H1 (cell line): Measurements from ENCODE around the gene CSNK1G2. TPM values are rescaled to one million over a fixed set of nuclear protein-coding genes. Genes with fewer than 3 reads are reported as not detected.

ENCODE experiments used
- CTCF ChIA-PET: fragments of 300-600 bp; sonication (Branson Sonifier 250); formaldehyde crosslinking; loops from one replicate; lab custom pipeline; 2021; ENCODE audit not compliant: partially characterized antibody; lab: Charles Lee
- POLR2A ChIA-PET: fragments of 300-600 bp; sonication (Branson Sonifier 250); formaldehyde crosslinking; loops from one replicate; lab custom pipeline; 2021; ENCODE audit warnings: inconsistent platforms; ENCODE audit not compliant: partially characterized antibody; lab: Charles Lee
- DNase-seq, 2 experiments: peaks; one replicate each; pipeline versions ENCODE4 v3.0.0 to v3.0.0-alpha.2; 2010 to 2022; ENCODE audit warnings: low spot score in 2 of 2, low read depth in 1 of 2, mixed read lengths in 1 of 2
- FAIRE-seq: peaks from 2 replicates; lab custom pipeline; 2011; peaks lifted over from hg19 to GRCh38; lab: Jason Lieb, UNC
- H2AFZ ChIP-seq: 2 replicates; pipeline ENCODE4 v1.8.1; 2012; ENCODE audit warnings: low read length, inconsistent platforms
- H2AK5ac ChIP-seq: 2 replicates; pipeline ENCODE4 v1.6.1; 2013; ENCODE audit warnings: low read depth, low read length
- H2BK120ac ChIP-seq: replicated peaks from 2 replicates; pipeline ENCODE3; 2013; ENCODE audit warnings: low read depth, low read length, inconsistent platforms
- H2BK12ac ChIP-seq: 2 replicates; pipeline ENCODE4 v1.6.1; 2013; ENCODE audit warnings: low read depth, low read length
- H2BK15ac ChIP-seq: 2 replicates; pipeline ENCODE4 v1.6.1; 2013; ENCODE audit warnings: low read length
- H2BK20ac ChIP-seq: 2 replicates; pipeline ENCODE4 v1.6.1; 2013; ENCODE audit warnings: low read length
- H2BK5ac ChIP-seq: 2 replicates; pipeline ENCODE4 v1.6.1; 2013; ENCODE audit warnings: low read depth, low read length
- H3K14ac ChIP-seq: 2 replicates; pipeline ENCODE4 v1.6.1; 2013; ENCODE audit warnings: inconsistent platforms; ENCODE audit not compliant: insufficient read length
- H3K18ac ChIP-seq: 2 replicates; pipeline ENCODE4 v1.6.1; 2013; ENCODE audit warnings: low read length; ENCODE audit errors: extremely low read depth
- H3K23ac ChIP-seq: 2 replicates; pipeline ENCODE4 v1.6.1; 2013; ENCODE audit warnings: inconsistent platforms; ENCODE audit not compliant: insufficient read length
- H3K23me2 ChIP-seq: 2 replicates; pipeline ENCODE4 v1.6.1; 2013; ENCODE audit warnings: low read depth, low read length
- H3K27ac ChIP-seq: 2 replicates; pipeline ENCODE4 v1.6.1; 2011; ENCODE audit warnings: low read depth, low read length, inconsistent platforms
- H3K27me3 ChIP-seq, 4 experiments: replicated peaks in 1 of 4; 1 replicate in 1 of 4; 2 replicates in 3 of 4; pipeline versions ENCODE4 v1.6.1 to v1.8.1; 2011 to 2013; ENCODE audit warnings: low read length in 3 of 4, mild to moderate bottlenecking in 3 of 4, inconsistent platforms in 2 of 4, mixed read lengths in 2 of 4, moderate library complexity in 1 of 4; ENCODE audit not compliant: control insufficient read depth in 3 of 4, insufficient read depth in 3 of 4; ENCODE audit errors: extremely low read depth in 1 of 4
- H3K36me3 ChIP-seq, 4 experiments: 2 replicates each; pipeline versions ENCODE4 v1.6.1 to v1.8.1; 2011 to 2013; ENCODE audit warnings: mild to moderate bottlenecking in 4 of 4, low read length in 3 of 4, moderate library complexity in 2 of 4, control low read depth in 1 of 4, inconsistent platforms in 1 of 4; ENCODE audit not compliant: insufficient read depth in 4 of 4, control insufficient read depth in 2 of 4
- H3K4ac ChIP-seq: replicated peaks from 2 replicates; pipeline ENCODE3; 2013; ENCODE audit warnings: low read length, low read depth, mixed read lengths, inconsistent platforms; ENCODE audit not compliant: insufficient read length
- H3K4me1 ChIP-seq, 4 experiments: replicated peaks in 1 of 4; 1 replicate in 1 of 4; 2 replicates in 3 of 4; pipeline versions ENCODE4 v1.6.1 to v1.8.1; 2011 to 2013; ENCODE audit warnings: low read length in 3 of 4, inconsistent platforms in 2 of 4, mixed read lengths in 1 of 4; ENCODE audit not compliant: insufficient read depth in 4 of 4, control insufficient read depth in 3 of 4
- H3K4me2 ChIP-seq, 2 experiments: 2 replicates each; pipeline versions ENCODE4 v1.6.1 to v1.8.1; 2011 to 2013; ENCODE audit warnings: low read depth in 2 of 2, low read length in 2 of 2, control low read depth in 1 of 2, inconsistent platforms in 1 of 2, mild to moderate bottlenecking in 1 of 2; ENCODE audit not compliant: insufficient read depth in 1 of 2
- H3K4me3 ChIP-seq, 4 experiments: fragments of 200-600, 300-600 bp in 1 of 4; sonication (generic), shearing (Covaris generic), sonication (Bioruptor Twin) in 1 of 4; 2 replicates each; pipeline versions ENCODE4 v1.5.1 to v1.8.1; 2011 to 2016; ENCODE audit warnings: low read length in 4 of 4, low read depth in 3 of 4, control low read depth in 2 of 4, inconsistent platforms in 2 of 4, mild to moderate bottlenecking in 2 of 4, mixed read lengths in 1 of 4, moderate library complexity in 1 of 4; ENCODE audit not compliant: insufficient read depth in 2 of 4; ENCODE audit errors: extremely low read depth in 1 of 4
- H3K56ac ChIP-seq: replicated peaks from 2 replicates; pipeline ENCODE3; 2013; ENCODE audit warnings: low read depth, mild to moderate bottlenecking, mixed read lengths, low read length, inconsistent platforms; ENCODE audit not compliant: insufficient read length
- H3K79me1 ChIP-seq: 2 replicates; pipeline ENCODE4 v1.6.1; 2013; ENCODE audit warnings: low read depth, low read length, control low read depth
- H3K79me2 ChIP-seq, 2 experiments: 2 replicates each; pipeline versions ENCODE4 v1.6.1 to v1.8.1; 2012 to 2013; ENCODE audit warnings: low read length in 2 of 2, mild to moderate bottlenecking in 2 of 2, inconsistent platforms in 1 of 2; ENCODE audit not compliant: insufficient read depth in 2 of 2, control insufficient read depth in 1 of 2
- H3K9ac ChIP-seq, 4 experiments: replicated peaks in 1 of 4; 1 replicate in 1 of 4; 2 replicates in 3 of 4; pipeline versions ENCODE4 v1.6.1 to v1.8.1; 2011 to 2013; ENCODE audit warnings: low read depth in 3 of 4, low read length in 3 of 4, control low read depth in 2 of 4, mild to moderate bottlenecking in 2 of 4, moderate library complexity in 2 of 4, inconsistent platforms in 1 of 4; ENCODE audit errors: extremely low read depth in 1 of 4
- H3K9me3 ChIP-seq, 2 experiments: 2 replicates each; pipeline versions ENCODE4 v1.6.1 to v1.8.1; 2012 to 2013; ENCODE audit warnings: mild to moderate bottlenecking in 2 of 2, moderate library complexity in 2 of 2, control low read depth in 1 of 2, inconsistent platforms in 1 of 2, low read depth in 1 of 2, low read length in 1 of 2, mixed read lengths in 1 of 2; ENCODE audit not compliant: insufficient read depth in 2 of 2
- H4K20me1 ChIP-seq, 2 experiments: replicated peaks in 1 of 2; 2 replicates each; pipeline versions ENCODE3 to v1.8.1; 2011 to 2013; ENCODE audit warnings: inconsistent platforms in 2 of 2, low read length in 2 of 2, mild to moderate bottlenecking in 1 of 2; ENCODE audit not compliant: insufficient read depth in 2 of 2, control insufficient read depth in 1 of 2
- H4K5ac ChIP-seq: 2 replicates; pipeline ENCODE4 v1.6.1; 2013; ENCODE audit warnings: low read length, low read depth, mixed read lengths, inconsistent platforms; ENCODE audit not compliant: insufficient read length
- H4K8ac ChIP-seq: 2 replicates; pipeline ENCODE4 v1.8.0; 2013; ENCODE audit warnings: mild to moderate bottlenecking, moderate library complexity, low read length, inconsistent platforms; ENCODE audit not compliant: insufficient read depth; ENCODE audit errors: extremely low read depth
- H4K91ac ChIP-seq: replicated peaks from 2 replicates; pipeline ENCODE3; 2013; ENCODE audit warnings: low read length, mixed read lengths, inconsistent platforms; ENCODE audit not compliant: insufficient read length
- BRCA1 ChIP-seq: IDR thresholded peaks from 2 replicates; pipeline ENCODE4 v1.6.1; 2012; ENCODE audit warnings: low read depth, low read length, improper control_type of control experiment
- CEBPB ChIP-seq: IDR thresholded peaks from 2 replicates; pipeline ENCODE4 v1.6.1; 2012; ENCODE audit warnings: low read depth, low read length
- CHD2 ChIP-seq: IDR thresholded peaks from 2 replicates; pipeline ENCODE4 v1.6.1; 2012; ENCODE audit warnings: low read length, improper control_type of control experiment
- FOSL1 ChIP-seq: IDR thresholded peaks from 2 replicates; pipeline ENCODE4 v1.6.1; 2011; ENCODE audit warnings: mild to moderate bottlenecking, low read depth, low read length, moderate library complexity; ENCODE audit not compliant: insufficient read depth
- KDM1A ChIP-seq: fragments of 200-600, 300-600 bp; sonication (generic); IDR thresholded peaks from 2 replicates; pipeline ENCODE4 v1.7.1; 2016; ENCODE audit warnings: mild to moderate bottlenecking, low read length, borderline replicate concordance
- MAFK ChIP-seq: IDR thresholded peaks from 2 replicates; pipeline ENCODE4 v1.6.1; 2012; ENCODE audit warnings: low read depth, mild to moderate bottlenecking, improper control_type of control experiment, low read length
- SAP30 ChIP-seq: fragments of 300-600 bp; sonication (generic); IDR thresholded peaks from 2 replicates; pipeline ENCODE4 v1.7.1; 2012; ENCODE audit warnings: low read length, moderate library complexity, mild to moderate bottlenecking, inconsistent platforms; ENCODE audit not compliant: insufficient read depth, insufficient replicate concordance
- TAF7 ChIP-seq: optimal IDR thresholded peaks from 2 replicates; pipeline ENCODE3; 2011; ENCODE audit warnings: low read depth, mild to moderate bottlenecking, inconsistent platforms, low read length, moderate library complexity, borderline replicate concordance
- WGBS, 2 experiments: shearing (Covaris generic) in 1 of 2; methylation state at CpG; one replicate each; pipeline versions ENCODE4 v1.1.6 to v1.1.7; 2013 to 2015; ENCODE audit warnings: low lambda C conversion rate in 2 of 2, mixed read lengths in 2 of 2, inconsistent platforms in 1 of 2, low coverage in 1 of 2, missing lambda C conversion rate in 1 of 2; ENCODE audit not compliant: insufficient replicate concordance in 2 of 2, insufficient coverage in 1 of 2, insufficient read length in 1 of 2; ENCODE audit errors: extremely low coverage in 1 of 2, missing lambda C conversion rate in 1 of 2; 5-methylcytosine and 5-hydroxymethylcytosine counted together
- polyA plus RNA-seq, 7 experiments: library from polyadenylated mRNA; depleted of rRNA in 3 of 7; stranded (reverse) in 5 of 7; unstranded in 2 of 7; fragments of >200 nt in 5 of 7; fragments of 200-250 nt in 2 of 7; gene quantifications; 1 replicate in 5 of 7; 2 replicates in 1 of 7; 4 replicates in 1 of 7; pipeline versions ENCODE4 v1.2.1 to v1.2.3, GENCODE V29; 2011 to 2013; ENCODE audit warnings: missing spikeins in 2 of 7, mixed read lengths in 2 of 7
- total RNA-seq: library from RNA; stranded (reverse); fragmentation: NEBNext Ultra II Directional; extraction: Animal tissue kit (Norgen Biotek cat#: 25700); gene quantifications from 2 replicates; pipeline ENCODE4 v1.2.1, GENCODE V29; 2021
- TF ChIP-seq, protein P1 (sequence below), 3 experiments: IDR thresholded peaks; 1 replicate in 2 of 3; 2 replicates in 1 of 3; pipeline versions ENCODE4 v1.5.1 to v1.6.1; 2011; ENCODE audit warnings: low read length in 3 of 3, mild to moderate bottlenecking in 3 of 3, inconsistent platforms in 2 of 3, low read depth in 1 of 3, moderate library complexity in 1 of 3; ENCODE audit not compliant: insufficient read depth in 1 of 3; ENCODE audit errors: control extremely low read depth in 1 of 3
- TF ChIP-seq, protein P2 (sequence below): IDR thresholded peaks from 2 replicates; pipeline ENCODE4 v1.6.1; 2011; ENCODE audit warnings: low read length, improper control_type of control experiment

Gene CSNK1G2
- total and polyA plus RNA-seq, 2 of the 8 experiments (the other 6 are each of a cell fraction or from before 2014, with no cell fraction given): 99.5 to 130 TPM

DNA sequence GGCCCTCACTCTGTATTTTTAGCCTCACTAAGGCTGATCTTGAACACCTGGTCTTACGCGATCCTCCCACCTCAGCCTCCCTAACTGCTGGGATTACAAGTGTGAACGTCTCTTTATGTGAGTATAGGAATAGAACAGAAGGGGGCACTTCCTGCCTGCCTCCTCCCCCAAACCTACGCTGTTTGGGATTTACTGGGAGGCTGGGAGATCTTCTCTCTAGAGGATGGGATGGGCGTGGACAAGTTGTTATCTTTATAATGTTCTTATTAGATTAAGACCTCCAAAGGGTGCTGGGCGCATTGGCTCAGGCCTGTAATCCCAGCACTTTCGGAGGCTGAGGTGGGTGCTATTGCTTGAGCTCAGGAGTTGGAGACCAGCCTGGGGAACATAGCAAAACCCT, 2.9 kb upstream of the CSNK1G2 start:
- H3K9me3 ChIP-seq: no peaks in the 10 kb centered on the region; a peak in 1 of 4 replicates
- H2AK5ac ChIP-seq: no peak overlapping the region
- no peaks in the 10 kb centered on the region; the same call in 1 of the 2 replicates for H3K79me1 ChIP-seq
- no peak overlapping the region for H2AFZ ChIP-seq
- H3K79me2 ChIP-seq: peaks cover 14 to 16% of the 10 kb centered on the region in 2 experiments
- FAIRE-seq (no peak), DNase-seq (no peak)
- H3K36me3 ChIP-seq: no peaks in the 10 kb centered on the region
- no peak overlapping the region for H2BK20ac ChIP-seq
- H3K23me2 ChIP-seq: peaks cover 16% of the 10 kb centered on the region; the same call in 1 of the 2 replicates
- H3K27me3 ChIP-seq: no peaks in the 10 kb centered on the region
- POLR2A ChIA-PET: interaction anchor here (1.0 to 2.3 kb wide), 4 partner anchors 8 to 40 kb away, joined by 3 to 13 read pairs (median 4); no protein-coding TSS in a partner anchor
- H3K4me2 ChIP-seq: no peak overlapping the region
- H3K9ac ChIP-seq: no peak overlapping the region
- H3K56ac ChIP-seq: no peak overlapping the region
- WGBS, 2 experiments: 77% methylated on average over 7 of the region's 7 CpGs; no CpG with 5 or more reads in 1 of the 2 experiments
- H3K14ac ChIP-seq: no peak overlapping the region
- H3K4ac ChIP-seq: no peak overlapping the region
- no peak overlapping the region for H2BK120ac ChIP-seq
- no peak overlapping the region for H3K23ac ChIP-seq
- H3K27ac ChIP-seq: no peak overlapping the region
- CTCF ChIA-PET: interaction anchor here (1.3 to 1.7 kb wide), 3 partner anchors 16 to 324 kb away, joined by 3 to 4 read pairs (median 3); no protein-coding TSS in a partner anchor
- no peak overlapping the region for H2BK12ac ChIP-seq
- no peak overlapping the region for H3K18ac ChIP-seq
- H2BK5ac ChIP-seq: no peak overlapping the region
- H4K91ac ChIP-seq: no peak overlapping the region
- H4K8ac ChIP-seq: no peak overlapping the region
- H4K5ac ChIP-seq: no peak overlapping the region
- H2BK15ac ChIP-seq: no peak overlapping the region
- no peak overlapping the region for H3K4me3 ChIP-seq
- H4K20me1 ChIP-seq: peaks cover 2 to 3% of the 10 kb centered on the region in 2 experiments
- peaks cover 0 to 13% (median 7%) of the 10 kb centered on the region in 4 experiments; a peak in 6 of 7 replicates for H3K4me1 ChIP-seq
- TF ChIP-seq MAFK (no peak), KDM1A (no peak), BRCA1 (no peak), CEBPB (no peak), TAF7 (no peak), SAP30 (no peak), FOSL1 (no peak), CHD2 (no peak)
- TF ChIP-seq, protein P1, sequence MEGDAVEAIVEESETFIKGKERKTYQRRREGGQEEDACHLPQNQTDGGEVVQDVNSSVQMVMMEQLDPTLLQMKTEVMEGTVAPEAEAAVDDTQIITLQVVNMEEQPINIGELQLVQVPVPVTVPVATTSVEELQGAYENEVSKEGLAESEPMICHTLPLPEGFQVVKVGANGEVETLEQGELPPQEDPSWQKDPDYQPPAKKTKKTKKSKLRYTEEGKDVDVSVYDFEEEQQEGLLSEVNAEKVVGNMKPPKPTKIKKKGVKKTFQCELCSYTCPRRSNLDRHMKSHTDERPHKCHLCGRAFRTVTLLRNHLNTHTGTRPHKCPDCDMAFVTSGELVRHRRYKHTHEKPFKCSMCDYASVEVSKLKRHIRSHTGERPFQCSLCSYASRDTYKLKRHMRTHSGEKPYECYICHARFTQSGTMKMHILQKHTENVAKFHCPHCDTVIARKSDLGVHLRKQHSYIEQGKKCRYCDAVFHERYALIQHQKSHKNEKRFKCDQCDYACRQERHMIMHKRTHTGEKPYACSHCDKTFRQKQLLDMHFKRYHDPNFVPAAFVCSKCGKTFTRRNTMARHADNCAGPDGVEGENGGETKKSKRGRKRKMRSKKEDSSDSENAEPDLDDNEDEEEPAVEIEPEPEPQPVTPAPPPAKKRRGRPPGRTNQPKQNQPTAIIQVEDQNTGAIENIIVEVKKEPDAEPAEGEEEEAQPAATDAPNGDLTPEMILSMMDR (IDR thresholded peaks at IDR 0.05; ENCODE audit: control extremely low read depth in 1 of 3, insufficient read depth in 1 of 3, low read depth in 1 of 3, low read length in 3 of 3): no peak
- TF ChIP-seq, protein P2, sequence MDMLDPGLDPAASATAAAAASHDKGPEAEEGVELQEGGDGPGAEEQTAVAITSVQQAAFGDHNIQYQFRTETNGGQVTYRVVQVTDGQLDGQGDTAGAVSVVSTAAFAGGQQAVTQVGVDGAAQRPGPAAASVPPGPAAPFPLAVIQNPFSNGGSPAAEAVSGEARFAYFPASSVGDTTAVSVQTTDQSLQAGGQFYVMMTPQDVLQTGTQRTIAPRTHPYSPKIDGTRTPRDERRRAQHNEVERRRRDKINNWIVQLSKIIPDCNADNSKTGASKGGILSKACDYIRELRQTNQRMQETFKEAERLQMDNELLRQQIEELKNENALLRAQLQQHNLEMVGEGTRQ: no peak
